ENCODE data around the gene TDRD1. TPM values are rescaled to one million over a fixed set of nuclear protein-coding genes. Genes with fewer than 3 reads are reported as not detected.

TDRD1 gene
- total RNA-seq, 2 donors from 2014 or later = 0.41 TPM; not detected in 1

DNA sequence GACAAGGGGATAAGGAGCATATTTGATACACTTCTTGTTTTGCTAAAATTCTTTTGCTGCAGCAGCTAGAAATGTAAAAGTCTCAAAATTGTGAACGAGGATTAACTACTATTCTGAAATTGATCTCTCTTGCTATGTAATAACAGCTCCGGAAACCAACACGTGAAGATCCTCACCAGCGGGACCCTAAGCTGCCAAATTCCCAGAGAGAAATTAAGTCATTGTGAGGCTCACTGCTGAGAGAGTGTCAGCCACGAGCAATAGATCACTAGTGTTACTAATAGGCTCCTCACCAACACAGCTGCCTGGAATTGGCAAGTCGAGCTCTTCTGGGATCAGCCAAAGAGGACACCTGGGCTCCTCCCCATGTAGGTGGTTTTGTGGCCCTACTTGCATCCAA is 54.3 kb downstream of the TDRD1 start:
- Histone ChIP-seq H3K36me3 (no peaks in the 10 kb centered on the region), H3K27me3 (replicated peaks; ENCODE audit: insufficient read depth) (no peaks in the 10 kb centered on the region), H3K4me1 (ENCODE audit: control insufficient read depth in 1 of 2, low read depth in 2 of 2) (no peaks in the 10 kb centered on the region), H3K9me3 (no peaks in the 10 kb centered on the region), H3K4me3 (no peak overlapping the region), H3K27ac (no peak overlapping the region)
- TF ChIP-seq, protein P1, sequence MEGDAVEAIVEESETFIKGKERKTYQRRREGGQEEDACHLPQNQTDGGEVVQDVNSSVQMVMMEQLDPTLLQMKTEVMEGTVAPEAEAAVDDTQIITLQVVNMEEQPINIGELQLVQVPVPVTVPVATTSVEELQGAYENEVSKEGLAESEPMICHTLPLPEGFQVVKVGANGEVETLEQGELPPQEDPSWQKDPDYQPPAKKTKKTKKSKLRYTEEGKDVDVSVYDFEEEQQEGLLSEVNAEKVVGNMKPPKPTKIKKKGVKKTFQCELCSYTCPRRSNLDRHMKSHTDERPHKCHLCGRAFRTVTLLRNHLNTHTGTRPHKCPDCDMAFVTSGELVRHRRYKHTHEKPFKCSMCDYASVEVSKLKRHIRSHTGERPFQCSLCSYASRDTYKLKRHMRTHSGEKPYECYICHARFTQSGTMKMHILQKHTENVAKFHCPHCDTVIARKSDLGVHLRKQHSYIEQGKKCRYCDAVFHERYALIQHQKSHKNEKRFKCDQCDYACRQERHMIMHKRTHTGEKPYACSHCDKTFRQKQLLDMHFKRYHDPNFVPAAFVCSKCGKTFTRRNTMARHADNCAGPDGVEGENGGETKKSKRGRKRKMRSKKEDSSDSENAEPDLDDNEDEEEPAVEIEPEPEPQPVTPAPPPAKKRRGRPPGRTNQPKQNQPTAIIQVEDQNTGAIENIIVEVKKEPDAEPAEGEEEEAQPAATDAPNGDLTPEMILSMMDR (IDR thresholded peaks at IDR 0.05) = no peak
- no peak for DNase-seq (ENCODE audit: low spot score)
- ATAC-seq (ENCODE audit: insufficient number of reproducible peaks, low FRiP score, low read depth) = no peak

DNA sequence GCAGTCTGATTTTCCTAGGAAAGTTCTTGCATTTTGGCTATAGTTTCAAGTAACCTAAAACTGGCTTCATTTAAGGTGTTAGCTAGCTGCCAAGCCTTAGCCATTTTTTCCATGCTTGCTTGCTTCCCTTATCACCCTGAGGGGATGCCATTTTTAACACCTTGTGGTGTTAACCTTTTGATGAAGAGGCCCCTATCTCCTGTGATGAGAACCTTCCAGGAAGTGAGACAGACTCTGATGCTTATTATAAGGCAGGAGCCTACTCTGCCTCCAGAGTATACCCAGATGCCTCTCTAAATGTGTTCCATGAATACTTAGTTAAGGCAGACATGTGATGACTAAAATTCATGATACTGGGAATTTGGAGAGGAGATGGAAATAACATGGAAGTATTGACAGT is 55.0 kb downstream of the TDRD1 start:
- TF ChIP-seq, protein P1 (IDR thresholded peaks at IDR 0.05) = no peak
- Histone ChIP-seq H3K9me3 (no peaks in the 10 kb centered on the region), H3K27me3 (replicated peaks; ENCODE audit: insufficient read depth) (no peaks in the 10 kb centered on the region)

DNA sequence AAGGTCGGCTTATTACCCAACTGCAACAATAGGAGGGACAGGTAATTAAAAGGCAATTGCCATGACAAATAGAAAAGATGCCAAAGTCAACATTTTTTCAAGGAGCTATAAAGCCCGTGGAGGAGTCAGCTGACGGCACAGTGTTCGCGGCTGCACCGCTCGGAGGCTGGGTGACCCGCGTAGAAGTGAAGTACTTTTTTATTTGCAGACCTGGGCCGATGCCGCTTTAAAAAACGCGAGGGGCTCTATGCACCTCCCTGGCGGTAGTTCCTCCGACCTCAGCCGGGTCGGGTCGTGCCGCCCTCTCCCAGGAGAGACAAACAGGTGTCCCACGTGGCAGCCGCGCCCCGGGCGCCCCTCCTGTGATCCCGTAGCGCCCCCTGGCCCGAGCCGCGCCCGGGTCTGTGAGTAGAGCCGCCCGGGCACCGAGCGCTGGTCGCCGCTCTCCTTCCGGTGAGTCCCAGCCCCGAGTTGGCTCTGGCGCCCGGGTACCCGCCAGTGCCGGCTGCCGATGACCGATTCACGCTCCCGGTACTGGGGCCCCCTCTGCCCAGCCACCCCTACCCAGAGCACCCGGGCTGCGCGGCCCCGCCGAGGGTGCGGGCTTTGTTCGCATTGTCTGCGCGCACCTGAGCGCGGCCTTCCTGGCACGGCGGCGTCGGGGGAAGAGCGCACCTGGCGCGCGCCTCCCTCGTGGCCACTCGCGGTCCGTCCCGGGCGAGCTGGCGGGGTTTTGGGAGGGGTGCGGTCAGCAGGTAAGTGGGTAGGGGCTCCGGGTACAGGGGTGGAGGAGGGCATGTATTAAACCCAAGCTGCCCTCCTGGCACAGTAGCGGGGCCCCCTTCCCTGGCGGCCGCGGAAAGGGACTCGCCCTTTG is 60.2 kb downstream of the TDRD1 start, which contains the start of gene VWA2:
Gene VWA2 (plus strand): TSS at position 138 of the 877 bp plus-strand sequence. CDS start 9,460 bp downstream, outside the sequence.
- no peaks in the 10 kb centered on the region for H3K36me3 ChIP-seq
- H3K27me3 ChIP-seq (replicated peaks; ENCODE audit: insufficient read depth) = no peaks in the 10 kb centered on the region
- peak within 1 kb of the TSS; percentile 60 for H3K4me3 ChIP-seq
- TF ChIP-seq, protein P1 (IDR thresholded peaks at IDR 0.05) = no peak
- H3K4me1 ChIP-seq (ENCODE audit: control insufficient read depth in 1 of 2, low read depth in 2 of 2) = peaks cover 7 to 11% of the 10 kb centered on the region in 2 donors
- no peaks in the 10 kb centered on the region for H3K9me3 ChIP-seq
- ATAC-seq (ENCODE audit: insufficient number of reproducible peaks, low FRiP score, low read depth) (no peak), DNase-seq (ENCODE audit: low spot score) (no peak)
- H3K27ac ChIP-seq = no peak within 1 kb of the TSS

More for the DNA sequence above, 55.0 kb downstream of the TDRD1 start:
- H3K4me1 ChIP-seq (ENCODE audit: control insufficient read depth in 1 of 2, low read depth in 2 of 2) = peaks cover 2 to 6% of the 10 kb centered on the region in 2 donors
- no peaks in the 10 kb centered on the region for H3K36me3 ChIP-seq
- H3K27ac ChIP-seq = no peak overlapping the region
- no peak overlapping the region for H3K4me3 ChIP-seq
- ATAC-seq (ENCODE audit: insufficient number of reproducible peaks, low FRiP score, low read depth) (no peak), DNase-seq (ENCODE audit: low spot score) (no peak)

DNA sequence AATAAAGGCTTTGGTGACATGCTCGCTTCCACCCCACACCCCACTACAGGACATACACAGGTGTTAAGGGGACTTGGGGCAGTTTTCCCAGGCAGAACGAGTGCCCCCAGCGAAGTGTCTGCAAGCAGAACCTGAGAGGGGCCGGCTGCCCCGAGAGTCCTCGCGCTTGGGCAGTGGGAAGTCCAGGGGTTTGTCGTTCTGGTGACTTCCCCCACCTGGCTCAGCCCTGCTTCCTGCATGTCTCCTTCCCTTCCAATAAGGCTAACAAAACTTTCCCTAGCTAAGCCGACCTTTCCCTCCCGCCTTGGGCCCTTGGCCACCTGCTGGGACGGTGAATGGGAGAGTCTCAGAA is 60.8 kb downstream of the TDRD1 start:
- H3K27me3 ChIP-seq (replicated peaks; ENCODE audit: insufficient read depth) = no peaks in the 10 kb centered on the region
- DNase-seq (ENCODE audit: low spot score) = no peak
- H3K36me3 ChIP-seq = no peaks in the 10 kb centered on the region
- no peak for ATAC-seq (ENCODE audit: insufficient number of reproducible peaks, low FRiP score, low read depth)
- no peak overlapping the region for H3K27ac ChIP-seq
- H3K4me3 ChIP-seq = no peak overlapping the region
- TF ChIP-seq, protein P1 (IDR thresholded peaks at IDR 0.05) = no peak
- H3K4me1 ChIP-seq (ENCODE audit: control insufficient read depth in 1 of 2, low read depth in 2 of 2) = peaks cover 7 to 11% of the 10 kb centered on the region in 2 donors
- H3K9me3 ChIP-seq = no peaks in the 10 kb centered on the region

DNA sequence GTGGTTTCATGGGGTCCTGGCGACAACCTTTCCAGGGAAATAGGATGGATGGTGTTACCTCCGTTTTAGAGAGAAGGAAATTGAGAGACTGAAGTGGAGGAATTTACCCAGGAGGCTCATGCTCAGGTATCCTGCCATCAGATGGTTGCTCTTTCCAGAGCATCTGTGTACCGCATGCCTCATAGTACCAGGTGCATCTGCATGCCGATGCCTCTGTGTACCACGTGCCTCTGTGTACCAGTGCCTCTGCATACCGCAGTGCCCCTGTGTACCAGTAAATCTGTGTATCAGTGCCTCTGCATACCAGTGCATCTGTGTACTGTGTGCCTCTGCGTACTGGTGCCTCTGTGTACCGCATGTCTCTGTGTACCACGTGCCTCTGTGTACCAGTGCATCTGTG is 63.1 kb downstream of the TDRD1 start:
- DNase-seq (ENCODE audit: low spot score) (no peak), ATAC-seq (ENCODE audit: insufficient number of reproducible peaks, low FRiP score, low read depth) (no peak)
- Histone ChIP-seq H3K4me3 (no peak overlapping the region), H3K36me3 (no peaks in the 10 kb centered on the region), H3K9me3 (no peaks in the 10 kb centered on the region), H3K27ac (no peak overlapping the region), H3K27me3 (replicated peaks; ENCODE audit: insufficient read depth) (no peaks in the 10 kb centered on the region), H3K4me1 (ENCODE audit: control insufficient read depth in 1 of 2, low read depth in 2 of 2) (peaks cover 7 to 11% of the 10 kb centered on the region in 2 donors)
- TF ChIP-seq, protein P1 (IDR thresholded peaks at IDR 0.05) = no peak
